NB4 (cell line): ENCODE results near the gene GDF3.

ENCODE experiments used
- CTCF ChIP-seq: IDR thresholded peaks from one replicate; pipeline ENCODE4 v1.5.1; 2012; ENCODE audit warnings: low read depth, low read length
- MYC ChIP-seq: IDR thresholded peaks from 2 replicates; pipeline ENCODE4 v1.6.1; 2011; ENCODE audit warnings: low read depth, low read length
- POLR2A ChIP-seq: IDR thresholded peaks from 2 replicates; pipeline ENCODE4 v1.6.1; 2011; ENCODE audit warnings: mild to moderate bottlenecking; ENCODE audit not compliant: insufficient read length; ENCODE audit errors: extremely low read depth

GRCh38 chr12:7709969-7710675 lies 14.5 kb upstream of the GDF3 start:
- TF ChIP-seq POLR2A (no peak), CTCF (no peak), MYC (no peak)
